GM18508 (cell line): ENCODE measurements around the gene SERPINB7.

Experiments
- ATAC-seq: cut with Tn5 transposase; IDR thresholded peaks from one replicate; pipeline ENCODE4 v1.9.1; 2021; ENCODE audit warnings: moderate number of reproducible peaks; ENCODE audit not compliant: insufficient read depth, unreplicated experiment

The SERPINB7 gene

GRCh38 chr18:63836456-63836855 lies 61.2 kb downstream of the SERPINB7 start:
- ATAC-seq: no peak

- ATAC-seq: no peak
Measured at GRCh38 chr18:63837590-63837989, 62.4 kb downstream of the SERPINB7 start.

GRCh38 chr18:63843008-63843407 lies 67.8 kb downstream of the SERPINB7 start:
- peak; percentile 68 for ATAC-seq

- no peak for ATAC-seq
Measured at GRCh38 chr18:63844254-63844653, 69.0 kb downstream of the SERPINB7 start.

GRCh38 chr18:63848159-63848558 lies 72.9 kb downstream of the SERPINB7 start:
- no peak for ATAC-seq

- peak; percentile 81 for ATAC-seq
Measured at GRCh38 chr18:63850020-63850419, 74.8 kb downstream of the SERPINB7 start.

GRCh38 chr18:63850636-63851035 lies 75.4 kb downstream of the SERPINB7 start:
- ATAC-seq: no peak
